Mucosa of rectum (tissue), 2 donors: Measurements from ENCODE around the gene POLD4.
"Not testable (repeated sequence)": the region's sequence is repeated elsewhere in the genome, so short reads cannot be mapped to it uniquely, and the experiment has no call there.

Experiments
- H3K27ac ChIP-seq, 2 donors: one replicate each; pipeline ENCODE4 v1.7.0; 2013; ENCODE audit warnings: inconsistent platforms in 2 of 2, low read depth in 2 of 2, low read length in 2 of 2
- H3K27me3 ChIP-seq, 2 donors: one replicate each; pipeline ENCODE4 v1.7.0; 2013; ENCODE audit warnings: low read length in 2 of 2; ENCODE audit not compliant: control insufficient read depth in 2 of 2, insufficient read depth in 2 of 2
- H3K36me3 ChIP-seq, 2 donors: one replicate each; pipeline ENCODE4 v1.7.0; 2013; ENCODE audit warnings: low read length in 2 of 2; ENCODE audit not compliant: control insufficient read depth in 2 of 2, insufficient read depth in 2 of 2
- H3K4me1 ChIP-seq, 2 donors: one replicate each; pipeline ENCODE4 v1.7.0; 2013; ENCODE audit warnings: low read length in 2 of 2, mild to moderate bottlenecking in 1 of 2; ENCODE audit not compliant: control insufficient read depth in 2 of 2, insufficient read depth in 2 of 2
- H3K4me3 ChIP-seq, 2 donors: one replicate each; pipeline ENCODE4 v1.7.0; 2013; ENCODE audit warnings: low read length in 2 of 2
- H3K9ac ChIP-seq, 2 donors: one replicate each; pipeline ENCODE4 v1.7.0; 2013; ENCODE audit warnings: low read length in 2 of 2, low read depth in 1 of 2, mild to moderate bottlenecking in 1 of 2
- H3K9me3 ChIP-seq, 2 donors: one replicate each; pipeline ENCODE4 v1.7.0; 2013; ENCODE audit warnings: low read length in 2 of 2; ENCODE audit not compliant: control insufficient read depth in 2 of 2
- donor health status: healthy.
- donor health status: Normal muscosa, but diverticular disease.

POLD4 gene

GRCh38 chr11:67332081-67332691, 21.2 kb downstream of the POLD4 start:
- no peaks in the 10 kb centered on the region for H3K4me1 ChIP-seq
- H3K9ac ChIP-seq: no peak overlapping the region
- H3K36me3 ChIP-seq: peaks cover 3% of the 10 kb centered on the region in 2 donors
- H3K9me3 ChIP-seq: no peaks in the 10 kb centered on the region
- H3K4me3 ChIP-seq: no peak overlapping the region
- no peaks in the 10 kb centered on the region for H3K27me3 ChIP-seq
- no peak overlapping the region for H3K27ac ChIP-seq

- Histone ChIP-seq H3K9me3 (no peaks in the 10 kb centered on the region), H3K36me3 (peaks cover 0 to 5% of the 10 kb centered on the region in 2 donors), H3K4me3 (no peak overlapping the region), H3K27ac (no peak overlapping the region), H3K9ac (no peak overlapping the region), H3K4me1 (peaks cover 0 to 5% of the 10 kb centered on the region in 2 donors), H3K27me3 (no peaks in the 10 kb centered on the region)
These were observed 29.8 kb downstream of the POLD4 start for GRCh38 chr11:67323526-67323925.

GRCh38 chr11:67322049-67322448, 31.3 kb downstream of the POLD4 start:
- Histone ChIP-seq H3K36me3 (peaks cover 0 to 5% of the 10 kb centered on the region in 2 donors), H3K27me3 (no peaks in the 10 kb centered on the region), H3K9me3 (no peaks in the 10 kb centered on the region), H3K9ac (no peak overlapping the region), H3K27ac (no peak overlapping the region), H3K4me1 (peaks cover 4 to 8% of the 10 kb centered on the region in 2 donors), H3K4me3 (no peak overlapping the region)

GRCh38 chr11:67321313-67321871, 32.0 kb downstream of the POLD4 start:
- Histone ChIP-seq H3K36me3 (peaks cover 0 to 5% of the 10 kb centered on the region in 2 donors), H3K27ac (no peak overlapping the region), H3K9ac (peak overlapping the region in 1 of 2 donors; percentile 10), H3K4me3 (no peak overlapping the region), H3K27me3 (no peaks in the 10 kb centered on the region), H3K9me3 (no peaks in the 10 kb centered on the region), H3K4me1 (peaks cover 4 to 8% of the 10 kb centered on the region in 2 donors)

GRCh38 chr11:67320691-67321090, 32.7 kb downstream of the POLD4 start:
- H3K9ac ChIP-seq: no peak overlapping the region
- H3K4me1 ChIP-seq: peaks cover 4 to 8% of the 10 kb centered on the region in 2 donors
- no peak overlapping the region for H3K4me3 ChIP-seq
- H3K36me3 ChIP-seq: peaks cover 0 to 5% of the 10 kb centered on the region in 2 donors
- H3K27me3 ChIP-seq: no peaks in the 10 kb centered on the region
- no peaks in the 10 kb centered on the region for H3K9me3 ChIP-seq
- H3K27ac ChIP-seq: no peak overlapping the region

GRCh38 chr11:67320011-67320410, 33.3 kb downstream of the POLD4 start:
- H3K36me3 ChIP-seq: peaks cover 0 to 5% of the 10 kb centered on the region in 2 donors
- H3K4me1 ChIP-seq: peaks cover 4 to 8% of the 10 kb centered on the region in 2 donors
- no peak overlapping the region for H3K4me3 ChIP-seq
- H3K27me3 ChIP-seq: no peaks in the 10 kb centered on the region
- no peaks in the 10 kb centered on the region for H3K9me3 ChIP-seq
- H3K27ac ChIP-seq: no peak overlapping the region
- no peak overlapping the region for H3K9ac ChIP-seq

- H3K9me3 ChIP-seq, H3K4me1 ChIP-seq, H3K36me3 ChIP-seq, H3K27ac ChIP-seq, H3K27me3 ChIP-seq, H3K9ac ChIP-seq: not testable (repeated sequence)
- peak overlapping the region in 1 of 2 donors; percentile 88 for H3K4me3 ChIP-seq
These were observed 34.5 kb downstream of the POLD4 start for GRCh38 chr11:67318876-67319275.

- Histone ChIP-seq H3K4me1 (peaks cover 14 to 15% of the 10 kb centered on the region in 2 donors), H3K9ac (peak overlapping the region; percentile 84 to 92), H3K27me3 (no peaks in the 10 kb centered on the region), H3K9me3 (no peaks in the 10 kb centered on the region), H3K36me3 (peaks cover 0 to 5% of the 10 kb centered on the region in 2 donors), H3K4me3 (peak overlapping the region; percentile 88), H3K27ac (peak overlapping the region; percentile 98)
These were observed 35.3 kb downstream of the POLD4 start for GRCh38 chr11:67317888-67318555.

GRCh38 chr11:67317205-67317887, 36.0 kb downstream of the POLD4 start:
- peak overlapping the region; percentile 98 for H3K27ac ChIP-seq
- peak overlapping the region; percentile 84 to 92 for H3K9ac ChIP-seq
- peaks cover 0 to 4% of the 10 kb centered on the region in 2 donors for H3K36me3 ChIP-seq
- H3K9me3 ChIP-seq: no peaks in the 10 kb centered on the region
- H3K4me1 ChIP-seq: peaks cover 20 to 22% of the 10 kb centered on the region in 2 donors
- no peaks in the 10 kb centered on the region for H3K27me3 ChIP-seq
- peak overlapping the region; percentile 88 for H3K4me3 ChIP-seq

GRCh38 chr11:67316882-67317204, 36.5 kb downstream of the POLD4 start:
- Histone ChIP-seq H3K36me3 (no peaks in the 10 kb centered on the region), H3K27me3 (no peaks in the 10 kb centered on the region), H3K4me3 (peak overlapping the region; percentile 88), H3K27ac (peak overlapping the region; percentile 98), H3K9ac (peak overlapping the region; percentile 84 to 92), H3K4me1 (peaks cover 22 to 27% of the 10 kb centered on the region in 2 donors), H3K9me3 (no peaks in the 10 kb centered on the region)
